ENCODE results near the gene SIRT2.
A peak's percentile ranks its signal among the peaks of the same experiment; 100 is the strongest.
"Not testable (repeated sequence)": the region's sequence is repeated elsewhere in the genome, so short reads cannot be mapped to it uniquely, and the experiment has no call there.

SIRT2 gene

GRCh38 chr19:38862321-38863059 is 36.9 kb downstream of the SIRT2 start:
- H3K4me3 ChIP-seq (ENCODE audit: insufficient read depth in 1 of 2, low read depth in 1 of 2, low read length in 2 of 2) = no peak overlapping the region
- peaks cover 9% of the 10 kb centered on the region for H3K4me1 ChIP-seq (ENCODE audit: control insufficient read depth, insufficient read depth, low read depth, low read length)
- H4K8ac ChIP-seq (ENCODE audit: low read length) = no peak overlapping the region
- H3K36me3 ChIP-seq (ENCODE audit: control insufficient read depth in 1 of 2, insufficient read depth in 2 of 2, low read depth in 1 of 2, low read length in 2 of 2) = no peaks in the 10 kb centered on the region
- H3K14ac ChIP-seq (ENCODE audit: low read length in 2 of 2) = no peak overlapping the region
- no peak overlapping the region for H2BK15ac ChIP-seq (ENCODE audit: low read depth, poor library complexity, severe bottlenecking)
- no peak overlapping the region for H2AK5ac ChIP-seq (ENCODE audit: low read length, severe bottlenecking)
- no peak overlapping the region for H3K4me2 ChIP-seq (ENCODE audit: low read length, poor library complexity, severe bottlenecking)
- no peak overlapping the region for H4K91ac ChIP-seq (ENCODE audit: low read length)
- H3K18ac ChIP-seq (ENCODE audit: low read depth in 1 of 2, low read length in 2 of 2) = no peak overlapping the region
- no peaks in the 10 kb centered on the region for H3K79me1 ChIP-seq (replicated peaks; ENCODE audit: low read length, poor library complexity, severe bottlenecking)
- no peak overlapping the region for H3K27ac ChIP-seq (ENCODE audit: low read length, poor library complexity, severe bottlenecking)
- no peak overlapping the region for H3K23ac ChIP-seq (ENCODE audit: low read length in 2 of 2)
- no peak overlapping the region for H2AFZ ChIP-seq (ENCODE audit: low read depth, low read length)
- no peak overlapping the region for H2BK12ac ChIP-seq (ENCODE audit: low read length in 2 of 2)
- no peak overlapping the region for H3K4ac ChIP-seq (ENCODE audit: low read depth in 1 of 2, low read length in 2 of 2)
- H3K9me3 ChIP-seq (ENCODE audit: control insufficient read depth, low read length) = no peaks in the 10 kb centered on the region
- no peak overlapping the region for H2BK120ac ChIP-seq (ENCODE audit: low read depth, low read length)
- WGBS = 47% methylated on average over 9 of the region's 10 CpGs
- H3K9ac ChIP-seq (ENCODE audit: low read length) = no peak overlapping the region
- no peaks in the 10 kb centered on the region for H3K27me3 ChIP-seq (ENCODE audit: control insufficient read depth in 1 of 2, insufficient read depth in 1 of 2, low read length in 2 of 2)
- DNase-seq = peak; percentile 84
- no peak overlapping the region for H2BK5ac ChIP-seq (ENCODE audit: low read depth, low read length, poor library complexity, severe bottlenecking)

GRCh38 chr19:38861368-38861767 is 38.0 kb downstream of the SIRT2 start:
- no peaks in the 10 kb centered on the region for H3K9me3 ChIP-seq (ENCODE audit: control insufficient read depth, low read length)

DNA sequence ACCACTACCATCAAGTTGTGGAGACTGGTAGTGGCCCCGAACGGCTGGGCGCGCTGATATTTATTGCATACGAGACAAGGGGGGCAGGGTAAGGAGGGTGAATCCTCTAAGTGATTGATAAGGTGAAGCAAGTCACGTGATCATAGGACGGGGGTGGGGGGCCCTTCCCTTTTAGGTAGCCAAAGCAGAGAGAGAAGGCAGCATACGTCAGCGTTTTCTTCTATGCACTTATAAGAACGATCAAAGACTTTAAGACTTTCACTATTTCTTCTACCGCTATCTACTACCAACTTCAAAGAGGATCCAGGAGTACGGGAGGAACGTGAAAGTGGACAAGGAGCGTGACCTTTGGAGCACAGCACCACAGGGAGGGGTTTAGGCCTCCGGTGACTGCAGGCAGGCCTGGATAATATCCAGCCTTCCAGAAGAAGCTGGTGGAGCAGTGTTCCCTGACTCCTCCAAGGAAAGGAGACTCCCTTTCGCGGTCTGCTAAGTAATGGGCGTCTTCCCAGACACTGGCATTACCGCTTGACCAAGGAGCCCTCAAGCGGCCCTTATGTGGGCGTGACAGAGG is 39.7 kb downstream of the SIRT2 start:
- H3K18ac ChIP-seq (ENCODE audit: low read depth in 1 of 2, low read length in 2 of 2); H2BK15ac ChIP-seq (ENCODE audit: low read depth, poor library complexity, severe bottlenecking); H2BK120ac ChIP-seq (ENCODE audit: low read depth, low read length); H4K8ac ChIP-seq (ENCODE audit: low read length); H2AFZ ChIP-seq (ENCODE audit: low read depth, low read length); H3K4me2 ChIP-seq (ENCODE audit: low read length, poor library complexity, severe bottlenecking); H2AK5ac ChIP-seq (ENCODE audit: low read length, severe bottlenecking); H3K79me1 ChIP-seq (replicated peaks; ENCODE audit: low read length, poor library complexity, severe bottlenecking); H4K91ac ChIP-seq (ENCODE audit: low read length); H3K23ac ChIP-seq (ENCODE audit: low read length in 2 of 2); H3K9ac ChIP-seq (ENCODE audit: low read length); H3K9me3 ChIP-seq (ENCODE audit: control insufficient read depth, low read length); H3K36me3 ChIP-seq (ENCODE audit: control insufficient read depth in 1 of 2, insufficient read depth in 2 of 2, low read depth in 1 of 2, low read length in 2 of 2); DNase-seq; H2BK12ac ChIP-seq (ENCODE audit: low read length in 2 of 2); H2BK5ac ChIP-seq (ENCODE audit: low read depth, low read length, poor library complexity, severe bottlenecking); H3K27ac ChIP-seq (ENCODE audit: low read length, poor library complexity, severe bottlenecking); H3K27me3 ChIP-seq (ENCODE audit: control insufficient read depth in 1 of 2, insufficient read depth in 1 of 2, low read length in 2 of 2); H3K14ac ChIP-seq (ENCODE audit: low read length in 2 of 2); H3K4me3 ChIP-seq (ENCODE audit: insufficient read depth in 1 of 2, low read depth in 1 of 2, low read length in 2 of 2); H3K4ac ChIP-seq (ENCODE audit: low read depth in 1 of 2, low read length in 2 of 2); H3K4me1 ChIP-seq (ENCODE audit: control insufficient read depth, insufficient read depth, low read depth, low read length): not testable (repeated sequence)
- WGBS = 68% methylated on average over 18 of the region's 21 CpGs

More at GRCh38 chr19:38861368-38861767, 38.0 kb downstream of the SIRT2 start:
- Histone ChIP-seq H3K27ac (ENCODE audit: low read length, poor library complexity, severe bottlenecking) (no peak overlapping the region), H3K4me2 (ENCODE audit: low read length, poor library complexity, severe bottlenecking) (no peak overlapping the region), H4K8ac (ENCODE audit: low read length) (no peak overlapping the region), H2BK5ac (ENCODE audit: low read depth, low read length, poor library complexity, severe bottlenecking) (no peak overlapping the region), H4K91ac (ENCODE audit: low read length) (no peak overlapping the region), H2BK12ac (ENCODE audit: low read length in 2 of 2) (no peak overlapping the region), H3K4me3 (ENCODE audit: insufficient read depth in 1 of 2, low read depth in 1 of 2, low read length in 2 of 2) (no peak overlapping the region), H3K27me3 (ENCODE audit: control insufficient read depth in 1 of 2, insufficient read depth in 1 of 2, low read length in 2 of 2) (no peaks in the 10 kb centered on the region), H2BK120ac (ENCODE audit: low read depth, low read length) (no peak overlapping the region), H3K23ac (ENCODE audit: low read length in 2 of 2) (no peak overlapping the region), H3K14ac (ENCODE audit: low read length in 2 of 2) (no peak overlapping the region), H3K4me1 (ENCODE audit: control insufficient read depth, insufficient read depth, low read depth, low read length) (peaks cover 9% of the 10 kb centered on the region), H2AFZ (ENCODE audit: low read depth, low read length) (no peak overlapping the region), H2AK5ac (ENCODE audit: low read length, severe bottlenecking) (no peak overlapping the region), H3K36me3 (ENCODE audit: control insufficient read depth in 1 of 2, insufficient read depth in 2 of 2, low read depth in 1 of 2, low read length in 2 of 2) (no peaks in the 10 kb centered on the region), H3K79me1 (replicated peaks; ENCODE audit: low read length, poor library complexity, severe bottlenecking) (no peaks in the 10 kb centered on the region), H2BK15ac (ENCODE audit: low read depth, poor library complexity, severe bottlenecking) (no peak overlapping the region), H3K4ac (ENCODE audit: low read depth in 1 of 2, low read length in 2 of 2) (no peak overlapping the region), H3K9ac (ENCODE audit: low read length) (no peak overlapping the region), H3K18ac (ENCODE audit: low read depth in 1 of 2, low read length in 2 of 2) (peak overlapping the region in 1 of 2 experiments; percentile 40)
- 89% methylated on average over 3 of the region's 3 CpGs for WGBS
- no peak for DNase-seq

DNA sequence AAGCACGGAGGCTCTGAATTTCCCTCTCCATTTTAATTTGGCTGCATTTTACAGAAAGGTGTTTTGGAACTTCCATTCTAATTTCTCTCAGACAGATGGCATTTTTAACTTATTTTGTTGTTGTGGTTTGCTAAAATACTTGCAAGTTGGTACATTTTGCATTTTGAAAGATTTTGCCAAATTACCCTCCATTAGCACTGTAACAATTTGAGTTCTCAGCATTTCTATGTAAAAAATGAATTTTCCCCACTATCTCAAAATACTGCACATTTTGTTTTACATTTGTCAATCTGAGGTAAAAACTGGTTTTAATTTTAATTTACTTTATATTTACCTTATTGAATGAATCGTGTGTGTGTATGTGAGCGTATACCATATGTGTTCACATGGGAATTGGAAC is 42.6 kb downstream of the SIRT2 start:
- H3K27me3 ChIP-seq (ENCODE audit: control insufficient read depth in 1 of 2, insufficient read depth in 1 of 2, low read length in 2 of 2) = no peaks in the 10 kb centered on the region
- H3K9me3 ChIP-seq (ENCODE audit: control insufficient read depth, low read length) = no peaks in the 10 kb centered on the region
- no peak overlapping the region for H4K8ac ChIP-seq (ENCODE audit: low read length)
- H2AFZ ChIP-seq (ENCODE audit: low read depth, low read length) = no peak overlapping the region
- H3K23ac ChIP-seq (ENCODE audit: low read length in 2 of 2) = no peak overlapping the region
- no peak overlapping the region for H3K4ac ChIP-seq (ENCODE audit: low read depth in 1 of 2, low read length in 2 of 2)
- no peak overlapping the region for H2BK5ac ChIP-seq (ENCODE audit: low read depth, low read length, poor library complexity, severe bottlenecking)
- peaks cover 7% of the 10 kb centered on the region for H3K4me1 ChIP-seq (ENCODE audit: control insufficient read depth, insufficient read depth, low read depth, low read length)
- no peak for DNase-seq
- H4K91ac ChIP-seq (ENCODE audit: low read length) = no peak overlapping the region
- H3K36me3 ChIP-seq (ENCODE audit: control insufficient read depth in 1 of 2, insufficient read depth in 2 of 2, low read depth in 1 of 2, low read length in 2 of 2) = no peaks in the 10 kb centered on the region
- H2AK5ac ChIP-seq (ENCODE audit: low read length, severe bottlenecking) = no peak overlapping the region
- H3K14ac ChIP-seq (ENCODE audit: low read length in 2 of 2) = no peak overlapping the region
- no peak overlapping the region for H3K27ac ChIP-seq (ENCODE audit: low read length, poor library complexity, severe bottlenecking)
- 96% methylated on average over 3 of the region's 3 CpGs for WGBS
- H2BK12ac ChIP-seq (ENCODE audit: low read length in 2 of 2) = no peak overlapping the region
- peaks cover 1% of the 10 kb centered on the region for H3K79me1 ChIP-seq (replicated peaks; ENCODE audit: low read length, poor library complexity, severe bottlenecking)
- no peak overlapping the region for H2BK120ac ChIP-seq (ENCODE audit: low read depth, low read length)
- no peak overlapping the region for H2BK15ac ChIP-seq (ENCODE audit: low read depth, poor library complexity, severe bottlenecking)
- H3K9ac ChIP-seq (ENCODE audit: low read length) = no peak overlapping the region
- no peak overlapping the region for H3K4me2 ChIP-seq (ENCODE audit: low read length, poor library complexity, severe bottlenecking)
- H3K4me3 ChIP-seq (ENCODE audit: insufficient read depth in 1 of 2, low read depth in 1 of 2, low read length in 2 of 2) = no peak overlapping the region
- H3K18ac ChIP-seq (ENCODE audit: low read depth in 1 of 2, low read length in 2 of 2) = no peak overlapping the region

All from mesenchymal stem cell (in vitro differentiated cells and primary cell).